T-cell (primary cell): ENCODE results near the gene KCNK15. TPM values are rescaled to one million over a fixed set of nuclear protein-coding genes. Genes with fewer than 3 reads are reported as not detected.

ENCODE experiments used
- ATAC-seq, 4 experiments: fragments of 200-7000 bp in 3 of 4; fragments of 150-1000 bp in 1 of 4; cut with Tn5 transposase; replicated peaks in 1 of 4; 1 replicate in 3 of 4; 2 replicates in 1 of 4; pipeline ENCODE4 v1.10.0; 2021; ENCODE audit warnings: moderate library complexity in 3 of 4, mild to moderate bottlenecking in 2 of 4, moderate number of reproducible peaks in 1 of 4
- CTCF ChIA-PET, 2 donors: fragments of 300-600 bp; sonication (Branson Sonifier 250); formaldehyde crosslinking; loops; one replicate each; lab custom pipeline; 2022; ENCODE audit warnings: antibody characterized with exemption in 2 of 2; lab: Charles Lee
- POLR2A ChIA-PET, 2 donors: fragments of 300-600 bp; sonication (Branson Sonifier 250); formaldehyde crosslinking; loops; one replicate each; lab custom pipeline; 2022; ENCODE audit warnings: antibody characterized with exemption in 2 of 2; lab: Charles Lee
- DNase-seq, 35 experiments: peaks; one replicate each; pipeline versions ENCODE4 v3.0.0 to v3.0.0-alpha.2; 2013 to 2023
- H3K27ac ChIP-seq: one replicate; pipeline ENCODE4 v1.5.1; 2013; ENCODE audit warnings: low read length
- H3K27me3 ChIP-seq, 2 experiments: replicated peaks in 1 of 2; 1 replicate in 1 of 2; 2 replicates in 1 of 2; pipeline versions ENCODE4 v1.6.1 to v1.7.0; 2013; ENCODE audit warnings: low read length in 1 of 2, mixed read lengths in 1 of 2; ENCODE audit not compliant: control insufficient read depth in 2 of 2, insufficient read depth in 2 of 2; ENCODE audit errors: extremely low read depth in 1 of 2
- H3K36me3 ChIP-seq, 2 donors: 1 replicate in 1 of 2; 2 replicates in 1 of 2; pipeline versions ENCODE4 v1.6.1 to v1.7.0; 2013; ENCODE audit warnings: low read length in 1 of 2; ENCODE audit not compliant: control insufficient read depth in 2 of 2, insufficient read depth in 1 of 2; ENCODE audit errors: extremely low read depth in 1 of 2
- H3K4me1 ChIP-seq, 2 experiments: 1 replicate in 1 of 2; 2 replicates in 1 of 2; pipeline versions ENCODE4 v1.6.1 to v1.7.0; 2013; ENCODE audit warnings: low read length in 2 of 2, mixed read lengths in 1 of 2; ENCODE audit not compliant: insufficient read depth in 2 of 2, control insufficient read depth in 1 of 2; ENCODE audit errors: extremely low read depth in 1 of 2
- H3K4me3 ChIP-seq, 2 donors: 1 replicate in 1 of 2; 2 replicates in 1 of 2; pipeline versions ENCODE4 v1.5.1 to v1.7.0; 2013; ENCODE audit warnings: mild to moderate bottlenecking in 2 of 2, low read length in 1 of 2, moderate library complexity in 1 of 2; ENCODE audit not compliant: control insufficient read depth in 1 of 2; ENCODE audit errors: extremely low read depth in 1 of 2
- H3K9me3 ChIP-seq: 2 replicates; pipeline ENCODE4 v1.7.0; 2013
- H3K27ac Mint-ChIP-seq, 2 donors: one replicate each; pipeline ENCODE4 v1.8.0; 2020 to 2021; ENCODE audit warnings: mild to moderate bottlenecking in 2 of 2, mixed read lengths in 2 of 2
- H3K27me3 Mint-ChIP-seq, 2 donors: one replicate each; pipeline ENCODE4 v1.8.0; 2021 to 2022; ENCODE audit warnings: mixed read lengths in 2 of 2
- H3K36me3 Mint-ChIP-seq: one replicate; pipeline ENCODE4 v1.8.0; 2021; ENCODE audit warnings: mixed read lengths
- H3K4me1 Mint-ChIP-seq, 3 donors: one replicate each; pipeline ENCODE4 v1.8.0; 2020 to 2022; ENCODE audit warnings: mixed read lengths in 3 of 3, mild to moderate bottlenecking in 1 of 3
- H3K4me3 Mint-ChIP-seq, 3 donors: one replicate each; pipeline ENCODE4 v1.8.0; 2020 to 2022; ENCODE audit warnings: mild to moderate bottlenecking in 3 of 3, mixed read lengths in 3 of 3, moderate library complexity in 3 of 3
- H3K9me3 Mint-ChIP-seq, 3 donors: one replicate each; pipeline ENCODE4 v1.8.0; 2020 to 2022; ENCODE audit warnings: mixed read lengths in 3 of 3
- WGBS: methylation state at CpG from one replicate; pipeline ENCODE4 v1.1.5; 2013; ENCODE audit warnings: missing lambda C conversion rate; ENCODE audit not compliant: insufficient coverage; 5-methylcytosine and 5-hydroxymethylcytosine counted together
- total RNA-seq, 35 experiments: library from RNA in 6 of 35; stranded (reverse) in 6 of 35; fragments of 120-200 nt in 1 of 35; gene quantifications; one replicate each; pipeline versions ENCODE4 v1.2.1 to v1.2.4 and lab custom pipeline; 2013 to 2026

KCNK15 gene
- total RNA-seq, 5 donors from 2014 or later (not counting 1 experiment from before 2014, with no cell fraction given), result 0.13 TPM; not detected in 4

DNA sequence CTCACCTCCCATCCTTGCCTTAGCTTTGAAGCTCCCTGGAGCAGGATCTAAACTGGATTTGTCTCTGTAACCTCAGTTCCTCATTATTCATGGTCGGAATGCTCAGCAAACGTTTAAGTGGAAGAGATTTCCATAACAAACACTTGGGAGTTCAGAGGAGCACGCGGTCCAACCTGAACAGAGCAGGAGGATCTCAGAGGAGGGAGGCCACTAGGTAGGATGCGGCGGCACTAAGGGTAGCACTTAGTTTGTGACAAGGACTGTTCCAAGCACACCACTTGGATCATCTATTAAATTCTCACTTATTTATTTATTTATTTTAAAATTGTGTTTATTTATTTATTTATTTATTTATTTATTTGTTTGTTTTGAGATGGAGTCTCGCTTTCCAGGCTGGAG is 43.8 kb upstream of the KCNK15 start:
- POLR2A ChIA-PET, result no interaction called here
- Mint-ChIP-seq H3K27me3 (peaks cover 0 to 4% of the 10 kb centered on the region in 2 donors), H3K4me3 (no peak overlapping the region), H3K4me1 (no peaks in the 10 kb centered on the region), H3K9me3 (no peaks in the 10 kb centered on the region), H3K36me3 (no peaks in the 10 kb centered on the region), H3K27ac (no peak overlapping the region)
- ATAC-seq (no peak), DNase-seq (no peak)
- peaks cover 0 to 23% of the 10 kb centered on the region in 2 experiments for H3K27me3 ChIP-seq
- no peak overlapping the region for H3K27ac ChIP-seq
- H3K4me1 ChIP-seq, result no peaks in the 10 kb centered on the region
- WGBS, result no CpG with 5 or more reads among the region's 7 CpGs
- no peaks in the 10 kb centered on the region for H3K9me3 ChIP-seq
- no peak overlapping the region for H3K4me3 ChIP-seq
- CTCF ChIA-PET, result no interaction called here
- H3K36me3 ChIP-seq, result no peaks in the 10 kb centered on the region

DNA sequence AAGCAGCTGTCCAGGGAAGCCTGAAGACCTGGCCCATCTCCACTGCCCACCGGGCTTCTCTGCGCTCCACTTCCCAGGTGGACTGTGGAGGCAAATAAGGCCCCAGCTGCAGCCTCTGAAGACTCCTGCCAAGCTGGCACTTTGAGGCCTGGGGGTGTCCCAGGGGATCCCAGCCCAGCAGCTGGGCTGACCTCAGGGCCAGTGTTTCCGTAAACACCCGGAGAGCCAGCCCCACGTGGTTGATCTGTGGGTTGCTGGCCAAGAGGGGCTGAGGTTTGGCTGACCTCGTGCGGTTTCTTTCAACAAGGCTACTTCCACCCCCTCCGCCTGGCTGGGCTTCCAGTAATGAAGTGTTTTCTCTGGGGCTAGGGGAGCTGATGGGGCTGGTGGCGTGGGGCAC is 42.9 kb upstream of the KCNK15 start:
- DNase-seq (no peak), ATAC-seq (no peak)
- Mint-ChIP-seq H3K4me3 (no peak overlapping the region), H3K27ac (no peak overlapping the region), H3K4me1 (no peaks in the 10 kb centered on the region), H3K9me3 (no peaks in the 10 kb centered on the region), H3K36me3 (no peaks in the 10 kb centered on the region), H3K27me3 (peaks cover 0 to 4% of the 10 kb centered on the region in 2 donors)
- POLR2A ChIA-PET, result interaction anchor here (0.5 to 0.6 kb wide), 2 partner anchors 11 to 205 kb away, joined by 4 to 5 read pairs; no protein-coding TSS in a partner anchor
- Histone ChIP-seq H3K9me3 (no peaks in the 10 kb centered on the region), H3K4me3 (no peak overlapping the region), H3K27ac (no peak overlapping the region), H3K27me3 (peaks cover 0 to 23% of the 10 kb centered on the region in 2 experiments), H3K36me3 (no peaks in the 10 kb centered on the region), H3K4me1 (no peaks in the 10 kb centered on the region)
- WGBS, result 81% methylated on average over 2 of the region's 9 CpGs
- CTCF ChIA-PET, result no interaction called here

DNA sequence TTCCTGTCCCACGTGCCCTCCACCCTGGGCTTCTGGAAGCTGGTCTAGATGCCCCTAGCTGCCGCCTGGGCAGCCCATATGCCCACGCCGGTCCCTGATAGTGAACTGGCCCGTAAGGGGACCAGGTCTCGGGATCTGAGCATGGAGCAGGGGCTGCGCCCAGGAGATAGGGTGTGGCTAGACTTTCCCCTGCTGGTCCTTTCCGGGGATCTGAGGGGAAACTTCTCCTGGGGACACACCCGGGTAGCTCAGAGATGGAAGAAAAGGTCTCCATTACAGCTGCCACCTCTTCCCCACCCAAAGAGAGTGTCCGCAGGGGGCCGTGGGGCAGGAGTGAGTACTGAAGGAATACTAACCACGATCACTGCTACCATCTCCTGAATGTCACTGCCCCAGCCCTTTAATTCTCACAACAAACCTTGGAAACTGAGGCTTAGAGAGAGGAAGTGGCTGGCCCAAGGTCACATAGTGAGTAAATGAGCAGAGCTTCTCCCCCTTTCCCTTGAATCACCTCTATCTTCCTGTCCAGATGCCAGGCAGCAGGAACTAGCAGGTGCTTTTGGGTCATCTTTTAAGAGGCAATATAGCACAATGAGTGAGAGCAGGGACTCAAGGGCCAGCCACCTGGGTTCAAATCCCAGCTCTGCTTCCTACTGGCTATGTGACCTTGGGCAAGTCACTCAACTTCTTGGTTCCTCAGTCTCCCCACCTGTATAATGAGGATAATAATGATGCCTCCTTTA is 42.3 kb upstream of the KCNK15 start:
- Histone ChIP-seq H3K36me3 (no peaks in the 10 kb centered on the region), H3K27me3 (peaks cover 0 to 23% of the 10 kb centered on the region in 2 experiments), H3K9me3 (no peaks in the 10 kb centered on the region), H3K27ac (no peak overlapping the region), H3K4me3 (no peak overlapping the region), H3K4me1 (no peaks in the 10 kb centered on the region)
- no peak overlapping the region for H3K4me3 Mint-ChIP-seq
- peaks cover 0 to 4% of the 10 kb centered on the region in 2 donors for H3K27me3 Mint-ChIP-seq
- 63% methylated on average over 2 of the region's 12 CpGs for WGBS
- ChIA-PET POLR2A (interaction anchor here (0.5 to 0.6 kb wide), 2 partner anchors 11 to 204 kb away, joined by 4 to 5 read pairs; no protein-coding TSS in a partner anchor), CTCF (no interaction called here)
- H3K9me3 Mint-ChIP-seq, result no peaks in the 10 kb centered on the region
- ATAC-seq (no peak), DNase-seq (no peak)
- no peak overlapping the region for H3K27ac Mint-ChIP-seq
- H3K36me3 Mint-ChIP-seq, result no peaks in the 10 kb centered on the region
- H3K4me1 Mint-ChIP-seq, result no peaks in the 10 kb centered on the region

DNA sequence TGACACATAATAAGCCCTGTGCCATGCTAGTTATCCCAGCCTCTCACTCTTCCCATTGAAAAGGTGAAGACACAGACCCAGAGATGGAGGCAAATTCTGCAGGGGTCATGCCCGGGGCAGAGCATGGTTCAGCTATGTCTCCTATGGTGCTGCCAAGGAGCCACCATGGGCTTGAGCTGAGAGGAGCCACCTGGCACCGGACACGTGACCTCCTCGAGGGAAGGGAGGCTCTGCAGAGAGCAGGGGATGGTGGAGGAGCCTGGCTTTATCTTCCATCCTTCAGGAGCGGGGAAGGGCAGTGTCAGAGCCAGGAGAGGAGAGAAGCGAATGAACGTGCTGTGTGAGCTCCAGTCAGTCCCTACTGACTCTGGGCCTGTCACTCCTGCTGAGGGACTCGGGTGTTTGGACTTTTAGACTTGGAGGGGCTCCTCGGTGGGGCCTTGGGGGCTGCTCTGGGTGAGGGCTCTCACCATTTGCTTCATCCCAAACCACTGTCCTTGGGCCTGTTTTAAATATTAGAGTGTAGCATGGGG is 41.6 kb upstream of the KCNK15 start:
- H3K4me1 Mint-ChIP-seq, result no peaks in the 10 kb centered on the region
- Histone ChIP-seq H3K9me3 (no peaks in the 10 kb centered on the region), H3K27me3 (peaks cover 0 to 23% of the 10 kb centered on the region in 2 experiments), H3K36me3 (no peaks in the 10 kb centered on the region), H3K4me1 (no peaks in the 10 kb centered on the region), H3K4me3 (no peak overlapping the region), H3K27ac (no peak overlapping the region)
- CTCF ChIA-PET, result no interaction called here
- no peaks in the 10 kb centered on the region for H3K36me3 Mint-ChIP-seq
- H3K27me3 Mint-ChIP-seq, result peaks cover 0 to 4% of the 10 kb centered on the region in 2 donors
- WGBS, result 88% methylated on average over 7 of the region's 9 CpGs
- no peaks in the 10 kb centered on the region for H3K9me3 Mint-ChIP-seq
- no peak overlapping the region for H3K27ac Mint-ChIP-seq
- ATAC-seq (no peak), DNase-seq (no peak)
- no peak overlapping the region for H3K4me3 Mint-ChIP-seq
- POLR2A ChIA-PET, result no interaction called here

DNA sequence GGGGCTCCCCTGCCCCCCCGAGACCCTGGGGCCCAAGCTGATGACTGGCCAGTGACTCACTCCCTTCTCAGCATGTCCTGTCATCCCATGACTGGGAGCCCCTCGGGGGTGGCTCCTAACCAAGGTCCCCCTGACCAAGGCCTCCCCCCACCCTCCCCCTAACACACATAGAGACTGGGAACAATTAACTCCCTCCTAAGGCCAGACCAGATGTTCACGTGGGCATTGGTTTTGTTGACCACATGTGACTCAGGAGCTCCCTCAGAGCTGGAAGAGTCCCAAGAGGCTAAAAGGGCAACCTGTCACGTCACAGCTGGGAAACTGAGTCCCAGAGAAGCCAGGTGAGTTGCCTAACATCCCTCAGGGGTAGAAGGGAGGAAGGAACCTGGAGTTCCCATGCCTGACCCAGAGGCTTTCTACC is 41.1 kb upstream of the KCNK15 start:
- ATAC-seq (no peak), DNase-seq (no peak)
- H3K9me3 Mint-ChIP-seq, result no peaks in the 10 kb centered on the region
- no peak overlapping the region for H3K27ac Mint-ChIP-seq
- Histone ChIP-seq H3K4me3 (no peak overlapping the region), H3K27ac (no peak overlapping the region), H3K4me1 (no peaks in the 10 kb centered on the region), H3K27me3 (peaks cover 0 to 23% of the 10 kb centered on the region in 2 experiments), H3K9me3 (no peaks in the 10 kb centered on the region), H3K36me3 (no peaks in the 10 kb centered on the region)
- H3K4me1 Mint-ChIP-seq, result no peaks in the 10 kb centered on the region
- ChIA-PET CTCF (no interaction called here), POLR2A (no interaction called here)
- peaks cover 0 to 4% of the 10 kb centered on the region in 2 donors for H3K27me3 Mint-ChIP-seq
- no peak overlapping the region for H3K4me3 Mint-ChIP-seq
- H3K36me3 Mint-ChIP-seq, result no peaks in the 10 kb centered on the region
- no CpG with 5 or more reads among the region's 4 CpGs for WGBS

DNA sequence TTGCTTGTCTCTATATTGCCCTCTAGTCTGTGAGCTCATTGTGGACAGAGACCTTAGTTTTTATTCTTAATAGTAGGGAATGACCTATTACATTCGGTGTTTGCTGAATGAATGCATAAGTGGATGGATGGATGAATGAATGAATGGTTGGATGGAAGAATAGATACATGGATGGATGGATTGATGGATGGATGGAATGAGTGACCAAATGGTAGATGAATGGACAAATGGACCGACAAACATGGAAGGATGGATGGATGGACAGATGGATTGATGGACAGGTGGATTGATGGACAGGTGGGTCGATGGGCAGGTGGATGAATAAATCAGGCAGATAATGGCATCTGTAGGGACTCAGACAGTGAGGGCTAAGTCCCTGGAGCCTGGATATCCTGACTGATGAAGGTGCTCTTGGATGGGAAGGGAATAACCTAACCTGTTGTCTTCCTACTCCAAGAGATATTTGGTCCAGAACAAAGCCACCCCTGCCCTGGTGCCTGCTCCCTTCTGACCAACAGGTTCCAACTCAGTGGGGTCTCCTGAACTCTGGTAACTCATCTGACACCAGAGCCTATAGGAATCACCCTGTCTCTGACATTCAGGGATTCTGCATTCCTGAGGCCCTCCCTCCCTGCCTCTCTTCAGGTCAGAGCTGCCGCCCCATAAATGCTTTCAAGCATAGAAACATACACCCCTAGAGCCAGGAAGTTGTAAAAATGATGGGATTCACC is 40.1 kb upstream of the KCNK15 start:
- no peaks in the 10 kb centered on the region for H3K9me3 Mint-ChIP-seq
- ATAC-seq (no peak), DNase-seq (no peak)
- no peaks in the 10 kb centered on the region for H3K4me1 Mint-ChIP-seq
- Histone ChIP-seq H3K27ac (no peak overlapping the region), H3K36me3 (no peaks in the 10 kb centered on the region), H3K4me3 (no peak overlapping the region), H3K27me3 (peaks cover 0 to 23% of the 10 kb centered on the region in 2 experiments), H3K4me1 (no peaks in the 10 kb centered on the region), H3K9me3 (no peaks in the 10 kb centered on the region)
- WGBS, result 77% methylated on average over 3 of the region's 4 CpGs
- H3K4me3 Mint-ChIP-seq, result no peak overlapping the region
- CTCF ChIA-PET, result no interaction called here
- H3K36me3 Mint-ChIP-seq, result no peaks in the 10 kb centered on the region
- peaks cover 0 to 4% of the 10 kb centered on the region in 2 donors for H3K27me3 Mint-ChIP-seq
- no peak overlapping the region for H3K27ac Mint-ChIP-seq
- POLR2A ChIA-PET, result no interaction called here
